GM18867 (cell line): ENCODE results near the gene SAE1.

Source experiments
- ATAC-seq: cut with Tn5 transposase; IDR thresholded peaks from one replicate; pipeline ENCODE4 v1.9.1; 2021; ENCODE audit warnings: mild to moderate bottlenecking, moderate library complexity; ENCODE audit not compliant: unreplicated experiment

The SAE1 gene

DNA sequence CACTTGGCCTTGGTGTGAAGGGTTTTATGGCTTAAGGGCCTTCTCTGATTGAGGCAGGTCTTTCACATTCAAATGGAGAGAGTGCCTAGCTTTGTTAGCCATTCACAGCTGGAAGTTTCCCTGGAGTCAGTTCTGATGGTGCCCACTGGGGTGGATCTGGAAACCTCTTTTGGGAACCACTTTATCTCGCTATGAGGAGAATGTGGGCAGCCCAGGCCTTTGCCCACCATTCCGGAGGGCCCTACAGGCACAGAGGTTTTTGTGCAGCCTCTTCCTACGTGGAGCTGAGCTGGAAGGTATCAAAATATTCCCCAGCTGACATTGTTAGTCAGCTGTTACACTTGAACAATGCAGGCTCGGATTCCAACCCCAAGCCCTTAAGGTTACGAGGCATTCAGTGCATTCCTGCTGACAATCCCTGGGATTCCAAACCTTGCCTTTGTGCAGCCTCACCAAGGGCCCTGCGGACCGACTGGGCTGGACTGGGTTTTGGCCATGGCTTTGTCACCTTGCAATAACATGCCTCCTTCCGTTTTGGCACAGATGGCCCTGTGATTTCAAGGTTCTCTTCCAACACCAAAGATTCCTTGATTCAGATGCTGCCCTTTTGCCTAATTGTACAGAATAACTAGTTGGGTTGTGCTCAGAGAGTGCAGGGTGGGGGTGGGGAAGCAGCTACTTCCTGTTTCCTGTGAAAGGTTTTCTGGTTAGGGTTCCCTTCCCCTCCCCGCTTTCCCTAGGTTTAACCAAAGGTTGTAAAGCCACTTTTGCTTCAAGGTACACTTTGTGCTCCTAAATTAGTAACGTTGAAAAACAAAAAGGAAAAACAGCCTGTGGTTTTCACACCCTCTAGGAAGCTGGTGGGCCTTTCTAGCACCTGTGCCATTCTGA is 27.0 kb downstream of the SAE1 start:
- no peak for ATAC-seq

GRCh38 chr19:47158367-47158791 is 27.7 kb downstream of the SAE1 start:
- no peak for ATAC-seq

DNA sequence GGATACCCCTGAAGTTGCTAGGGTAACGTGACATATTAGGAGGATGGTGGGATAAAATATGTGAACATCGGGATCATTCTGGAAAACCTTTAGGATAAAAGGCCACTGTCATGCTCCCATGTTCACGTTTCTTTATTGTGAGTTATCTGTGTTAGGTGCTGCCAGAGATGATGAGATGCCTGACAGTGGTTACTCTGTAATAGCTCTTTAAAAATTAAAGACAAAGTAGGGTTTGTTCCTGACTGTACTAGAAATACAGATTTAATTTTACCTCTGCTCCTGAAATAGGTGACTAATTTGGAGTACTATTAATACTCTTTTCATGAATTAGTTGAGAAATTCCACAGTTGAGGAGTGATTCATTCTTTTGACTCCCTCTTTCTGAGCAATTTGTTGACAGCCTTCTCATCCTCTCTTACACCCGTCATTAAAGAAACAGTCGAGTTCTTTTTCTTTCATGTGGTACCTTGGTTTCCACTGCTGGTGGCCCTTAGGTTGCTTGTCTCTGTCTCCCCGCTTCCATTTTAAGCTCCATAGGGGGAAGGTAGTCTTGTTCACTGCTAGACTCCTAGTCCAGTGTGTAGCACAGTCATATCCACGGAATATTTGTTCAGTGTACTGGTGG is 28.4 kb downstream of the SAE1 start:
- ATAC-seq: no peak

DNA sequence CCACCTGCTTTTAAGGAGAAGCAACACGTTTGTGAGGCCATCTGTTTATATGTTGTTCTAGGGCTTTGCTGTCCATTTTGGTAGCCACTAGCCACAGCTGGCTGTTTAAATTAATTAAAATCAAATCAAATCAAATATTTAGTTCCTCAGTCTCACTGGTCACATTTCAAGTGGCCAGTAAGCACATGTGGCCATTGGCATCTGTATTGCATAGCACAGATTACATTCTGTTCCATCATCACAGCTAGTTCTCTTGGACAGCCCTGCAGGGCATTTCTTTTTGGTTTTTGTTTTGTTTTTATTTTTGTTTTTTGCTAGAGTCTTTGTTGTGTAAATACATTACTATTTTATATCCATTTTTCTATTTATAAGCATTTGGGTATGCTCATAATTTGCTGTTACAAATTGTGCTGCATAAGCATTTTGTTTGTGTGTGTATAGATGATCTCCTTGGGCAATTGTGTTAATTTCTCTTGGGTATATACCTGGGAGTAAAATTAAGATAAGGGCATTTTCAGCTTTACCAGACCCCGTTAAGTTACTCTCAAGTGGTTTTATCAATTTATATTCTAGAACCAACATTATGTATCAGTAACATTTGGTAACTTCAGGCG is 31.3 kb downstream of the SAE1 start:
- no peak for ATAC-seq

GRCh38 chr19:47168065-47168464 is 37.4 kb downstream of the SAE1 start:
- no peak for ATAC-seq

DNA sequence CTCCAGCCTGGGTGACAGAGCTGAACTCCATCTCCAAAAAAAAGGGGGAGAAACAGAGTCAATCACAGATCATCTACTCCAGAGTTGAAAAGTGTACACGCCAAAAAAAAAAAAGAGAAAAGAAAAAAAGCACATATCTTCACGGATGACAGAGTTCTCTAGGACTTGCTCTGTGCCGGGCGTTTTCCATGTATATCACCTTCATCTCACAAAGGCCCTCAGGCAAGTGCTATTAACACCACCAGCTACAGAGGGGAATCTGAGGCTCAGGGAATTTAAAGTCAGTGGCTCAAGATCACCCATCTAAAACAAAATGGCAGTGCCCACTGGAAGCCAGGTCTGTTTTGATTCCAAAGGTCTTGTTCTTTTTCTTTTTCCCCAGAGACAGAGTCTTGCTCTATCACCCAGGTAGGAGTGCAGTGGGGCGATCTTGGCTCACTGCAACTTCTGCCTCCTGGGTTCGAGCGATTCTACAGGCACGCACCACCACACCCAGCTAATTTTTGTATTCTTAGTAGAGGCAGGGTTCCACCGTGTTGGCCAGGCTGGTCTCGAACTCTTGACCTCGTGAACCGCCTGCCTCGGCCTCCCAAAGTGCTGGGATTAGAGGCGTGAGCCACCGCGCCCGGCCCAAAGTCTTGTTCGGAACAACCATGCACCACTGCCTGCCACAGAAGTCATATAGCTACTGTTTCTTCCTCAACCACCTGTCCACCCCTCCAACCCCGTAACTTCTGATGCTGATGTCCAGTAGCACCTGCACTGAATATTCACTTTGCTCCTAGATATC is 42.2 kb downstream of the SAE1 start:
- ATAC-seq: no peak

- no peak for ATAC-seq
Measured at GRCh38 chr19:47176071-47176626, 45.5 kb downstream of the SAE1 start.

GRCh38 chr19:47176627-47177090 is 46.0 kb downstream of the SAE1 start:
- no peak for ATAC-seq

GRCh38 chr19:47179653-47180310 is 49.1 kb downstream of the SAE1 start:
- ATAC-seq: no peak

DNA sequence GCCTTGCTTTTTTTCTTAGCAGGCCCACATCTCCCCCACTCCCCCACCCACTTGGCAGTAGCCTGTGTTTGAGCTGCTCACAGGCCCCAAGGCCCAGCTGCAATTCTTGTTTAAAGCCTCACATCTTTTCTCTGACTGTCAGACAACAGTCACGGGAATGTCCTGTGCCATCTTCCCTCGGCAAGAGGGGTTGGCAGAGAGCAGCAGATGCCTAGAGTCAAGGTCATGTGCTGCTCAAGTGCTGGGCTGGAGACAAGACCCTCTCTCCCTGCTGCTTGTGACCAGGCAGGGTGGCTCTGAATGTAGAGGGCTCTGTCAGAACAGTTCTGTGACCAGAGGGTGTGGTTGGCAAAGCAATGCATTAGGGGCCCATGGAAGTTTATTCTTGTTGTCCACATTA is 53.0 kb downstream of the SAE1 start:
- no peak for ATAC-seq

GRCh38 chr19:47186446-47187334 is 56.1 kb downstream of the SAE1 start:
- ATAC-seq: peak; percentile 80

DNA sequence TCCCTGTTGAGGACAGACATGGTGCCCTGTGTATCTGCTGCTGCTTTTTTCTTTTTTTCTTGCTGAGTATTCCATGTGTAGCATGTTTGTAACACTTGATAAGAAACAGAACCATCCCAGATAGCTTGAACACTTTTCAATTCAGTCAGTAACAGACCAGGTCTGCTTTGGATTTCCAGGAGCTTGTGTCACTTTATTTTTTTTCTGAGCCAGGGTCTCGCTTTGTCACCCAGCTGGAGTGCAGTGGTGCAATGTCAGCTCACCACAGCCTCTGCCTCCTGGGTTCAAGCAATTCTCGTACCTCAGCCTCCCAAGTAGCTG is 56.7 kb downstream of the SAE1 start:
- no peak for ATAC-seq

GRCh38 chr19:47187797-47188196 is 57.2 kb downstream of the SAE1 start:
- no peak for ATAC-seq

GRCh38 chr19:47188507-47189033 is 57.9 kb downstream of the SAE1 start:
- no peak for ATAC-seq

GRCh38 chr19:47190167-47190727 is 59.6 kb downstream of the SAE1 start:
- no peak for ATAC-seq

- ATAC-seq: no peak
Measured at GRCh38 chr19:47195434-47195833, 64.8 kb downstream of the SAE1 start.

- no peak for ATAC-seq
Measured at GRCh38 chr19:47197141-47197540, 66.5 kb downstream of the SAE1 start.

DNA sequence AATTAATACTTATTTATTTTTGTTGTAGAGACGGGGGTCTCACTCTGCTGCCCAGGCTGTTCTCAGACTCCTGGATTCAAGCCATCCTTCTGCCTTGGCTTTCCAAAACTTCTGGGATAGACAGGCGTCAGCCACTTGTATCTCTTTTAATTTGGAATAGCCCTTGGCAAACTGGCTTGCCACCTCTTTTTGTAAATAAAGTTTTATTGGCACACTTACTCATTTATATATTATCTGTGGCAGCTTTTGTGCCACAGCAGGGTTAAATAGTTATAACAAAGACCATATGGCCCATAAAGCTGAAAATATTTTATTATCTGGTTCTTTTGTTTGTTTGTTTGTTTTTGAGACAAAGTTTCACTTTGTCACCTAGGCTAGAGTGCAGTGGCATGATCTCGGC is 69.9 kb downstream of the SAE1 start:
- no peak for ATAC-seq

DNA sequence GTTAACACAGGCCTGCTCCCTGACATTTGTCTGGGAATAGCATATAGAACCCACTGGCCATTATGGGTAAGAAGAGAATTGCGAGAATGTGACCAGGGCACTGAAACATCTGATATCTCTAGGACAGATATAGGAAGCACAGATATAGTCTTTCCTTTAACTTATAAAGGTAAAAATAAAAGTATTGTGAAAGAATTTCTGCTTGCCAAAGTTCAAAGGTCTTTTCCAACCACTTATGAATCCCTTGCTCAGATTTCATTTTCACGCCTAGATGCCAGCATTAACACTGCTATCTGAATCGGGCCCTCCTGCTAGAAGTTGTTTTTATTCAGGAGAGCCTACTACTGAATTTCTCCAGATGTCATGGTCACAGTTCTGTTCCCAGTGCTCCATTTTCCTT is 72.6 kb downstream of the SAE1 start:
- ATAC-seq: no peak
